ENCODE results near the gene SNX32.

The SNX32 gene

GRCh38 chr11:65811764-65812475 is 21.8 kb upstream of the SNX32 start:
- Histone ChIP-seq H3K4me1 (ENCODE audit: insufficient read depth, low read length, poor library complexity, severe bottlenecking) (peaks cover 5% of the 10 kb centered on the region), H3K9me3 (ENCODE audit: insufficient read depth, low read depth, low read length) (no peaks in the 10 kb centered on the region), H3K27me3 (ENCODE audit: insufficient read depth, low read length, poor library complexity, severe bottlenecking) (no peaks in the 10 kb centered on the region), H3K9me2 (replicated peaks; ENCODE audit: low read depth, low read length) (no peaks in the 10 kb centered on the region), H3K79me2 (ENCODE audit: insufficient read depth, low read length) (peaks cover 5% of the 10 kb centered on the region; the same call in 1 of the 2 replicates), H4K20me1 (ENCODE audit: insufficient read depth, low read length, poor library complexity, severe bottlenecking) (no peaks in the 10 kb centered on the region), H3K9ac (ENCODE audit: low read depth, low read length, poor library complexity, severe bottlenecking) (no peak overlapping the region), H3K4me2 (ENCODE audit: low read depth, low read length, poor library complexity, severe bottlenecking) (no peak overlapping the region), H3K36me3 (ENCODE audit: insufficient read depth, low read length) (no peaks in the 10 kb centered on the region), H3K4me3 (ENCODE audit: low read length, poor library complexity, severe bottlenecking) (no peak overlapping the region), H3F3A (ENCODE audit: low read depth) (peaks cover 4% of the 10 kb centered on the region; the same call in 1 of the 2 replicates), H2AFZ (ENCODE audit: low read length) (no peak overlapping the region)
- no peak for TF ChIP-seq EZH2phosphoT487 (IDR thresholded peaks at IDR 0.05; ENCODE audit: borderline replicate concordance)
- TF ChIP-seq, protein P1, sequence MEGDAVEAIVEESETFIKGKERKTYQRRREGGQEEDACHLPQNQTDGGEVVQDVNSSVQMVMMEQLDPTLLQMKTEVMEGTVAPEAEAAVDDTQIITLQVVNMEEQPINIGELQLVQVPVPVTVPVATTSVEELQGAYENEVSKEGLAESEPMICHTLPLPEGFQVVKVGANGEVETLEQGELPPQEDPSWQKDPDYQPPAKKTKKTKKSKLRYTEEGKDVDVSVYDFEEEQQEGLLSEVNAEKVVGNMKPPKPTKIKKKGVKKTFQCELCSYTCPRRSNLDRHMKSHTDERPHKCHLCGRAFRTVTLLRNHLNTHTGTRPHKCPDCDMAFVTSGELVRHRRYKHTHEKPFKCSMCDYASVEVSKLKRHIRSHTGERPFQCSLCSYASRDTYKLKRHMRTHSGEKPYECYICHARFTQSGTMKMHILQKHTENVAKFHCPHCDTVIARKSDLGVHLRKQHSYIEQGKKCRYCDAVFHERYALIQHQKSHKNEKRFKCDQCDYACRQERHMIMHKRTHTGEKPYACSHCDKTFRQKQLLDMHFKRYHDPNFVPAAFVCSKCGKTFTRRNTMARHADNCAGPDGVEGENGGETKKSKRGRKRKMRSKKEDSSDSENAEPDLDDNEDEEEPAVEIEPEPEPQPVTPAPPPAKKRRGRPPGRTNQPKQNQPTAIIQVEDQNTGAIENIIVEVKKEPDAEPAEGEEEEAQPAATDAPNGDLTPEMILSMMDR (conservative IDR thresholded peaks at IDR 0.05; ENCODE audit: low read length), result no peak

DNA sequence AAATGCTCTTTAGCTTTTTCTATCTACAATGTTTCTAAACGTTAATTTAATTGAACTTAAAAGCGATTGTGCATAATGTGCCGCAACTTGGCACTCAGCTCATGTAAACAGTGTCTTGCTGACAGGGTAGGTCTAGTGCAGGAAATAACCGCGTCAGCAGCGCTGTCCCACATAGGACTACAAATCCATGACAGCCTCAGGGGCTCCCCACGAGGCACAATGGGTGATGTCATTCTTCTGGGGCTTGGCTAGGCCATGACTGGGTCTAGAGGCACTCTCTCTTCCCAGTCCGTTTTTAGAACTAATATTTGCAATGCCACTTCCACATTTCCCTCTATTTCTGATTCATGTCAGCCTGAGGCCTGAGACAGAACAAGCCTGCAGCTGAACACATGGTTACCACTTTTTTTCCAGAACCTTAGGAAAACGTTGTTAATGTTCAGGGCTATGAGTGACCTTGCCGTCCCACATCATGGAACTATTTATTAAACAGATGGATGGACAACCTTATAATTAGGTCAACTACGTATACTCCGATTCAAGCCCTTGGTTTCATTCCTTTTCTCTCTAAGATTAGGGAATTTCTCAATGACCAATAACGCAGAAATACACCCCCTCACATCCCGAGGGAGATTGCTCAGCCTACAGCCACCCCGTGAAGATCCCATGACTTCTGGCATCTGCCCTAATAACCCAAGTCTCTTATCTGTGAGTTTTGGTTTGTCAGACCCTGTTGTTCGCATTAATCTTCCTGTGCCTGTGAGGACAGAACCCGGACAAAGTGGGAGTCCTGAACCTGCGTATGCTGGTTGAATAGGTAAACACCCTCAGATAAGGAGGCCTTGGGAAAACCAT is 19.4 kb upstream of the SNX32 start:
- H3K27me3 ChIP-seq (ENCODE audit: insufficient read depth, low read length, poor library complexity, severe bottlenecking), result no peaks in the 10 kb centered on the region
- H2AFZ ChIP-seq (ENCODE audit: low read length), result no peak overlapping the region
- peaks cover 4% of the 10 kb centered on the region; the same call in 1 of the 2 replicates for H3F3A ChIP-seq (ENCODE audit: low read depth)
- no peak overlapping the region for H3K9ac ChIP-seq (ENCODE audit: low read depth, low read length, poor library complexity, severe bottlenecking)
- no peaks in the 10 kb centered on the region for H3K36me3 ChIP-seq (ENCODE audit: insufficient read depth, low read length)
- no peaks in the 10 kb centered on the region for H3K9me3 ChIP-seq (ENCODE audit: insufficient read depth, low read depth, low read length)
- TF ChIP-seq EZH2phosphoT487 (IDR thresholded peaks at IDR 0.05; ENCODE audit: borderline replicate concordance), result no peak
- TF ChIP-seq, protein P1 (conservative IDR thresholded peaks at IDR 0.05; ENCODE audit: low read length), result no peak
- H3K4me2 ChIP-seq (ENCODE audit: low read depth, low read length, poor library complexity, severe bottlenecking), result no peak overlapping the region
- peaks cover 13% of the 10 kb centered on the region for H3K4me1 ChIP-seq (ENCODE audit: insufficient read depth, low read length, poor library complexity, severe bottlenecking)
- no peak overlapping the region for H3K4me3 ChIP-seq (ENCODE audit: low read length, poor library complexity, severe bottlenecking)
- peaks cover 13% of the 10 kb centered on the region; the same call in 1 of the 2 replicates for H3K79me2 ChIP-seq (ENCODE audit: insufficient read depth, low read length)
- no peaks in the 10 kb centered on the region for H4K20me1 ChIP-seq (ENCODE audit: insufficient read depth, low read length, poor library complexity, severe bottlenecking)
- H3K9me2 ChIP-seq (replicated peaks; ENCODE audit: low read depth, low read length), result no peaks in the 10 kb centered on the region

- Histone ChIP-seq H3K4me2 (ENCODE audit: low read depth, low read length, poor library complexity, severe bottlenecking) (no peak overlapping the region), H4K20me1 (ENCODE audit: insufficient read depth, low read length, poor library complexity, severe bottlenecking) (no peaks in the 10 kb centered on the region), H3K9ac (ENCODE audit: low read depth, low read length, poor library complexity, severe bottlenecking) (no peak overlapping the region), H3K36me3 (ENCODE audit: insufficient read depth, low read length) (no peaks in the 10 kb centered on the region), H3K4me3 (ENCODE audit: low read length, poor library complexity, severe bottlenecking) (no peak overlapping the region), H3K9me2 (replicated peaks; ENCODE audit: low read depth, low read length) (no peaks in the 10 kb centered on the region), H3K9me3 (ENCODE audit: insufficient read depth, low read depth, low read length) (no peaks in the 10 kb centered on the region), H2AFZ (ENCODE audit: low read length) (no peak overlapping the region), H3F3A (ENCODE audit: low read depth) (peaks cover 4% of the 10 kb centered on the region; the same call in 1 of the 2 replicates), H3K4me1 (ENCODE audit: insufficient read depth, low read length, poor library complexity, severe bottlenecking) (peaks cover 13% of the 10 kb centered on the region), H3K79me2 (ENCODE audit: insufficient read depth, low read length) (peaks cover 13% of the 10 kb centered on the region; the same call in 1 of the 2 replicates), H3K27me3 (ENCODE audit: insufficient read depth, low read length, poor library complexity, severe bottlenecking) (no peaks in the 10 kb centered on the region)
- TF ChIP-seq EZH2phosphoT487 (IDR thresholded peaks at IDR 0.05; ENCODE audit: borderline replicate concordance), result no peak
- TF ChIP-seq, protein P1 (conservative IDR thresholded peaks at IDR 0.05; ENCODE audit: low read length), result no peak
Observed at GRCh38 chr11:65814986-65815565, 18.7 kb upstream of the SNX32 start.
